NCI-H82 treated with DMSO at 0.1 percent for 48 hours (cell line): ENCODE data around the gene EYS.

Experiments used
- DNase-seq: peaks from one replicate; lab custom pipeline; 2025; ENCODE audit not compliant: unreplicated experiment; lab: John Stamatoyannopoulos, UW

Gene EYS

DNA sequence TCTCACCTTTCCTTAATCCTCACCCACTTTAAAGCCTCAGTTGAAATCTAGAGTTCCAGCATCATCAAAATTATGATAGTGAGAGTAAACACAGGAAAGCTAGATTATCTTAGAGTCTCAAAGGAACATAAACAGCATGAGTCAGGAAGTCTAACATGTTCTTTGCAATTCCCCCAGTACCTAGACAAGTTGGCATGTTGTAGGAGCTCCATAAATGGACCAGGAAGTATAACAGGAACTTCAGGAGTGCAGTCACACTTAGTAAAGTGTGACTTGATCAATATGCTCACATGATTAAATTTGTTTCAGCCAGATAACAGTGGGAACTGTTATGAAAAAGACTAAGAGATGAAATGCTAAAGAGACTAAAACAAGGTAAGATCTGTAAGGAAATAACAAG lies 834.4 kb downstream of the EYS start:
- no peak for DNase-seq

- DNase-seq = no peak
Measured at GRCh38 chr6:64861039-64861651, 845.9 kb downstream of the EYS start.

- no peak for DNase-seq
Measured at GRCh38 chr6:64860203-64860602, 846.8 kb downstream of the EYS start.

- DNase-seq = no peak
Measured at GRCh38 chr6:64850121-64850520, 856.9 kb downstream of the EYS start.

- no peak for DNase-seq
Measured at GRCh38 chr6:64848467-64848866, 858.6 kb downstream of the EYS start.

DNA sequence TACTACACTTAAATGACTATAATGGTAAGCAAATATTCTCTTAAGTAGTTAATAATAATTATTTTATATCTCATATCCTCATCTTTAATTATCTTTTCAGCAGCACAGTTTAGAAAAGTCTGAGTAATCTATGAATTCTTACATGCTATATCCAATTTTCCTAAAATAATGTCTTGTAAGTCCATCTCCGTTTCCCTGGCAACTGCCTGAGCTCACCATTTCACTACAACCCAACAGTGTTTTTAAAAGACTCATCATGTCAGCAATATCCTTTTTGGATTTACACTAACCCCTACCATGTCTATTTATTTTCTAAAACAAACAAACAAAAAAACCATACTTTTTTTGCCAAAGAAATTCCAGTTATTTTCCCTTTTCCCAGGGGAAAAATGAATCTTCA lies 859.6 kb downstream of the EYS start:
- DNase-seq = no peak

GRCh38 chr6:64838726-64839125 lies 868.3 kb downstream of the EYS start:
- DNase-seq = no peak

GRCh38 chr6:64831680-64832079 lies 875.3 kb downstream of the EYS start:
- DNase-seq = no peak

- no peak for DNase-seq
Measured at GRCh38 chr6:64817525-64817924, 889.5 kb downstream of the EYS start.

DNA sequence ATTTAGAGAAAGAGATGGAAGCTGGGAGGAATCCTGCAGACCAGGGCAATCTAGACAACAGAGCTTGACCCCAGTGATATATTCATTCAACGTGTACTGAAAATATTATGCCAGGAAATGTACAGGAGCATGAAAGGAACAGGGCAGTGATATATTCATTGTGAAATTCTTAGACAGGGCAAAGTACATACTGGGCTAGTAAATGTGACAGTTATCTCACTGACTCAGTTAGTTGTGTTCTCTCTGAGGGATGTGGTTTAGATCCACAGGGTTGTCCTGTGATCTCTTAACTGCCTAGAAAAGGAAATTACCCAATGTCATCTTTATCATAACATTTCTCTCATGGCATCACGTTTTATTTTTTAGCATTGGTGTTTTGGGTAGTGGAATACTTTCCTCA lies 891.3 kb downstream of the EYS start:
- no peak for DNase-seq

DNA sequence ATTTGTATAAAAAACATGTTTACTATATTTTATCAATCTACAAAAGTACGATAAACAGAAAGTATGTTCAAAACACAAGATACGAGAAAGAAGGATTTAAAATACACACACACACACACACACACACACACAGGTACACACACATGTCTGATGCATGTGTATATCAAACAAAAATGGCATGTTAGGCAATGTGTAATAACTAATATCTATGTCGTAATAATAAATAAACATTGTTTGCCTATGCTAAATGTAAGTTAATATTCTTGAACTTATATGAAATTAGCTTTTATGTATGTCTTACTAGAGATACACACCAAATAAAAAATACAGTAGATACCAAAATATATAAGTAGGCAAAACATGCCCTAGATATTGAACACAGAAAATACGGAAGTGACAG lies 894.9 kb downstream of the EYS start:
- no peak for DNase-seq

DNA sequence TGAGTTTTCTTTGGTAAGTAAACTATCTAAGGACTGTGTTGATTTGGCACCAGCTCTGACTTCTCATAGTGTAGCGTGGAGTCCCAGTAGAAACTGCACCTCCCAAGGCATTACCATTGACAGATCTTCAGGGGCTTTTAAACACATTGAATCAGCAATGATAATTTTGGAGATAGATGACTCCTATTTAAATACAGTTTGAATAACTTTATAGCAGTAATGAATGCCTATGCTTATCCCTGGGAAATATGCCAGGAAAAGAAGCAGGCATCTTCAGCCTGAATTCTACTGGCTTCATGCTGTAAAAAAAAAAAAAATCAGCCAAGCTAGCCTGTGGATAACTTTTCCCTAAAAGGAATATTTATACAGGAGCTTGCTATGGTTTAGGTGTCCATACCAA lies 895.9 kb downstream of the EYS start:
- DNase-seq = no peak

GRCh38 chr6:64807785-64808184 lies 899.2 kb downstream of the EYS start:
- DNase-seq = no peak

GRCh38 chr6:64803470-64804166 lies 903.4 kb downstream of the EYS start:
- DNase-seq = no peak

DNA sequence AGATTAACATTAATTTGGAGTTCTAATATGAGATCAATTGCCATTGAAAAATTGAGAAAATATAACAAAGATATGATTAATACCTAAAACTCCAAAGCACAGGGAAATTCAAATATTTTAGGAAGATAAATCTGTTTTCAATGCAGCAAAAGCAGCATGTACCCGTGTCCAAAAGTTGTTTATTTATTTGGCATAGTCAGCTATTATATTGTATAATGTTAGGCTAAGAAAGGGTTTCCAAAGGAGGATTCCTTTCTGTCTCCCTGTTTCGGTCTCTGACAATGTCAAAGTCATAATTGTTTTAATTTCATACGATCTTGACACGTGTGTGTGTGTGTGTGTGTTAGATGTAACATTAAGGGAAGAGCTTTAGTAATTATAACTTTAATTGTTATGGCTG lies 914.5 kb downstream of the EYS start:
- DNase-seq = no peak

DNA sequence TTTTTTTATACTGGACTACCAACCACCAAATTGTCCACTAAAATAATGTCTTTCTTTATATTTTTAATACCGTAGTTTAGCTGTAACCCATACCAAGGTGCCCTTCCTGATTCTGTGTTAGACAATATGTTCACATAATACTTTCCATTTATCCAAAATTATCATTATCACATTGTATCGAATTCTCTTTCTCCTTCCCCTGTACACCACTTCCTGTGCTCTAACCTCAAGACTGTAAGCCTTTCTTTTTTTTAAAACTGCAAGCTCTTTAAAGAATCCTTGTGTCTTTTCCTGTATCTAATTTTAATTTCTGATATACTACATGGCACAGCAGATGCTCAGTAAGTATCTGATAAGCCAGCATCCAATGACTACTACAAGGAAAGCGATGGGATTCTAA lies 917.5 kb downstream of the EYS start:
- DNase-seq = no peak

DNA sequence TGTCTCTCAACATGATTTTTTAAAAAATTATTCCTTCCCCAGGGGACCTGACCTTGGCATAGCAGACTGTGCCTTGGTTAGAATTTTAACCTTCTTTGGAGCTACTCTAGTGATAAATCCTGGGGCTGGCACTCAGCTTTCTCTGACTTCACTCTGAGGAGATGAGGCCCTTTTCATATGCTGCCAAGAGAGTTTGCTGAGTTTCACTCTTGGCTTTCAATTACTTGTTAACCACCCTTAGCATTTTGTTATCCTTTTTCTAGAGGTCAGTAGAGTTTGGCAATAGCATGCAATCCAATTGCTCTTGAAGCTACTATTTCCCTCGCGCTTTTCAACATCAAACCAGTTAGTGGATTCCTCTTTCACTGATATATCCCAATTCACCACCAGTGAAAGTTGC lies 920.3 kb downstream of the EYS start:
- no peak for DNase-seq

- no peak for DNase-seq
Measured at GRCh38 chr6:64782877-64783276, 924.1 kb downstream of the EYS start.

DNA sequence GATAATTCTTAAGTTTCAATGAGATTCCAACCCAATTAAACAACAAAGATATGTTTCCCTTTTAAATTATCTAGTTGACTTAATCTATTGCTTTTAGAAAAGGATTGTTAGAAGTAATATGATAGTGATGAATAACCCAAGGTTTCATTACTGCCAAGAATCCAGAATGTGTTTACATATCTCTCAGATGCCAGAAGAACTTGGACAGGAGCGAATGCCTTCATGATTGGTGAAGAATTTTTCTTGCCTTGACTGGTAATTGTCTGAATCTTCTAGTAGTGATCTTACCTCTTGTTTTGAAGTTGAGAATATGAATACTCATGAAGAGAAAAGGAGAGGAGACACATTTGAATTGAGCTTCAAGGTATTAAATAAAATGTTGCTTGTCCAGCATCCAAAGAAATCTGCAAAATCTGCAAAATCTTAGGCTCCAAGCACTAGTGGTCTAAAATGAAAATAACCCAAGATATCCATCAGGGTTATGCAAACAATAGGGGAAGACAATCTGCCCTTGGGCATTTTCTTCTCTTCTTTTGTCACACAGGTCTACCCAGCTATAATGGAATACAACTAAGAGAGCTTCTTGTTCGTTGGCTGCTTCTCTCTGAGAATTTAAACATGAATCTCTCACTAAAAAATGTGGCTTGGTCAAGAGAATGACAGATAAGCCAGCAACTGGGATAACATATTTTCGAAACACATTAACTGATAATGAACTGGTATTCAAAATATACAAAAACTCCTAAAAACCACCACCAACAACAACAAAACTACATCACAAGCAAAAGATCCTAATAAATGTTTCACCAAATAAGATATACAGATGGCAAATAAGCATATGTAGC lies 928.9 kb downstream of the EYS start:
- no peak for DNase-seq

GRCh38 chr6:64776359-64776758 lies 930.7 kb downstream of the EYS start:
- DNase-seq = no peak

GRCh38 chr6:64774881-64775280 lies 932.1 kb downstream of the EYS start:
- DNase-seq = no peak

GRCh38 chr6:64750910-64751309 lies 956.1 kb downstream of the EYS start:
- no peak for DNase-seq
